ENCODE measurements around the gene SENP6. TPM values are rescaled to one million over a fixed set of nuclear protein-coding genes. Genes with fewer than 3 reads are reported as not detected.
A peak's percentile ranks its signal among the peaks of the same experiment; 100 is the strongest.

The SENP6 gene
- total and polyA plus RNA-seq, 7 donors, result 18.0 to 157 (median 122) TPM

DNA sequence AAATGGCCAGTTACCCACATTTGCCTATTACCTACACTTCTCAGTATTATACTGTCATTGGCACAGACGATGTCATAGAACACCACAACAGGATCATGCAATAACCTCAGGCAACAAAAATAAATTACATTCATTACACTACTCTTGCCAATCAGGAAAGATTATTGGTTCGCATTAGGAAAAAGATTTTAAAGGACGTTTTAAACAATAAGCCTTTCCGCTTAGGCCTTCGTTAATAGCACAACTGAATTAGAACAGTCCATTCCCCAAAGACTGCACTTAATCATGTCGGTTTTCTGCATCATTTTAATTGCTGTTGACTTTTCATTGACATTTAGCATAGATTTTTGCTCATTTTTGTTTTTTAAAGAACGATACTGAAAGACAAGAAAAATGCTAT is 912 bp upstream of the SENP6 start:
- Histone ChIP-seq H3K36me3 (no peaks in the 10 kb centered on the region), H3K27ac (peak overlapping the region; percentile 97 to 98 (median 98)), H3K4me3 (peak overlapping the region in 3 of 4 donors; percentile 66 to 90 (median 87)), H3K9me3 (no peaks in the 10 kb centered on the region), H3K27me3 (no peaks in the 10 kb centered on the region), H3K4me1 (peaks cover 0 to 54% (median 30%) of the 10 kb centered on the region in 4 donors)
- intact Hi-C loops (cut with DNase I), result loop anchor here (5.0 kb wide), 1 partner anchor 318 kb away; the partner anchor contains the start of gene TMEM30A
- no peak for DNase-seq
- 55 to 62% methylated on average over 7 of the region's 7 CpGs for WGBS, 2 donors
- TF ChIP-seq POLR2AphosphoS5 (IDR thresholded peaks at IDR 0.05) (no peak), POLR2A (IDR thresholded peaks at IDR 0.05) (no peak), EP300 (IDR thresholded peaks at IDR 0.05) (no peak)
- TF ChIP-seq, protein P1, sequence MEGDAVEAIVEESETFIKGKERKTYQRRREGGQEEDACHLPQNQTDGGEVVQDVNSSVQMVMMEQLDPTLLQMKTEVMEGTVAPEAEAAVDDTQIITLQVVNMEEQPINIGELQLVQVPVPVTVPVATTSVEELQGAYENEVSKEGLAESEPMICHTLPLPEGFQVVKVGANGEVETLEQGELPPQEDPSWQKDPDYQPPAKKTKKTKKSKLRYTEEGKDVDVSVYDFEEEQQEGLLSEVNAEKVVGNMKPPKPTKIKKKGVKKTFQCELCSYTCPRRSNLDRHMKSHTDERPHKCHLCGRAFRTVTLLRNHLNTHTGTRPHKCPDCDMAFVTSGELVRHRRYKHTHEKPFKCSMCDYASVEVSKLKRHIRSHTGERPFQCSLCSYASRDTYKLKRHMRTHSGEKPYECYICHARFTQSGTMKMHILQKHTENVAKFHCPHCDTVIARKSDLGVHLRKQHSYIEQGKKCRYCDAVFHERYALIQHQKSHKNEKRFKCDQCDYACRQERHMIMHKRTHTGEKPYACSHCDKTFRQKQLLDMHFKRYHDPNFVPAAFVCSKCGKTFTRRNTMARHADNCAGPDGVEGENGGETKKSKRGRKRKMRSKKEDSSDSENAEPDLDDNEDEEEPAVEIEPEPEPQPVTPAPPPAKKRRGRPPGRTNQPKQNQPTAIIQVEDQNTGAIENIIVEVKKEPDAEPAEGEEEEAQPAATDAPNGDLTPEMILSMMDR (IDR thresholded peaks at IDR 0.05), result no peak

DNA sequence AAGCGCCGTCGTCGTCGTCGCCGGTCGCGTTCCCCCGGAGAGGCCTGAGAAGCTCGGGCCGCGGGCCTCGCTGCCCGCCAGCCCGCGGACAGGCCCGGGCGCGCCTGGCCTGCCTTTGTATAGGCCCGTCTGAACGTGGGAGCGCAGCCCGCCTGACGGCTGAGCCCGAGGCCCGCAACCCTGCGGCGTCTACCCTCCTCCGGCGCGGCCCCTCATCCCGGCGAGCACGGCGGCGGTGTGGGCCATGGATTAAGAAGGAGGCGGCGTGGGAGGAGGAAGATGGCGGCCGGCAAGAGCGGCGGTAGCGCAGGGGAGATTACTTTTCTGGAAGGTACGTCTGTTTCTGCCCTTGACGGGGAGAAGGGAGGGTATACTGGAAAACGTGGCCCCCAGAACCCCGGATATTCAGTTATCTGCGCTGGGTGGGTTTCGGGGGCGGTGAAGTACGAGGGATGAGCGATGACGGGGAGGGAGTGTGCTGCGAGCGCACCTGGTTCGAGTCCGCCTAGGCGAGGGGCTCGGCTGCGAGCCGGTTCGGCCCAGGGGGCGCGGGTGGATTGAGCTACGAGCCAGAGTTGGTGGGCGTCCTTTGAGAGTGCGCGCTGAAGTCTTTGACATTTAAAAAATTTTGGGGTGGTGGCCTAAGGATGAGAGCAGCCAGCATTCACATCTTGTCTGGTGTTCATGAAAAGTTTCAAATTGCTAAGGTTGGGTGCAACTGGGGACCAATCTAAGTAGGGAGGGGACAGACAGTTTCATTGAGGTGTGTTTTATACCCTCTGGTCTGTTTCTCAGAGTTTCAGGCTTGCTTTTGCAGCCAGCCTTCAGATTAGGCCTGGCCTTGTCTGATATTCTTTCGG is 796 bp downstream of the SENP6 start:
- peak; percentile 72 for DNase-seq
- H3K36me3 ChIP-seq, result no peaks in the 10 kb centered on the region
- intact Hi-C loops (cut with DNase I), result loop anchor here (5.0 kb wide), 1 partner anchor 320 kb away; the partner anchor contains the start of gene TMEM30A
- H3K4me1 ChIP-seq, result peaks cover 0 to 67% (median 46%) of the 10 kb centered on the region in 4 donors
- no peaks in the 10 kb centered on the region for H3K27me3 ChIP-seq
- H3K4me3 ChIP-seq, result peak overlapping the region; percentile 66 to 94 (median 88)
- no peaks in the 10 kb centered on the region for H3K9me3 ChIP-seq
- WGBS, 2 donors, result 0 to 1% methylated on average over 70 of the region's 70 CpGs
- TF ChIP-seq EP300 (IDR thresholded peaks at IDR 0.05) (no peak), POLR2AphosphoS5 (IDR thresholded peaks at IDR 0.05) (no peak), POLR2A (IDR thresholded peaks at IDR 0.05) (no peak)
- TF ChIP-seq, protein P1 (IDR thresholded peaks at IDR 0.05), result no peak
- peak overlapping the region; percentile 97 to 98 (median 98) for H3K27ac ChIP-seq

DNA sequence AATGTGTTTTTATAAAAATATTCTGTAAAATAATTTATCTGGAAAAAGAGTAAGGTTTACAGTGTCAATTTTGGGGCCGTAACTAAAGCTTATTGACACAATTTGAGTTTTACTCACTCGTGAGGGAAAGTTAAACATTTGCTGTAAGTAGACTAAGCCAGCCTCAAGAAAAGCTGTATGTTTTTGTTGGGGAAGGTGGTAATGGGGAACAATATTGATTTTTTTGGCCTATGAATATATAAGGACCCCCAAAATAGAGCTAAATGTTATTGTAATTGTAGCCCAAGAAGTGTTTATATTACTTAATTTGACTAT is 1.4 kb downstream of the SENP6 start:
- intact Hi-C loops (cut with DNase I), result loop anchor here (5.0 kb wide), 1 partner anchor 321 kb away; the partner anchor contains the start of gene TMEM30A
- Histone ChIP-seq H3K36me3 (no peaks in the 10 kb centered on the region), H3K4me1 (peaks cover 0 to 67% (median 51%) of the 10 kb centered on the region in 4 donors), H3K9me3 (no peaks in the 10 kb centered on the region), H3K27me3 (no peaks in the 10 kb centered on the region), H3K4me3 (peak overlapping the region; percentile 66 to 94 (median 88)), H3K27ac (peak overlapping the region; percentile 97 to 98 (median 98))
- 1 to 2% methylated on average over 2 of the region's 2 CpGs for WGBS, 2 donors
- DNase-seq, result no peak
- TF ChIP-seq, protein P1 (IDR thresholded peaks at IDR 0.05), result no peak
- TF ChIP-seq POLR2A (IDR thresholded peaks at IDR 0.05) (no peak), EP300 (IDR thresholded peaks at IDR 0.05) (no peak), POLR2AphosphoS5 (IDR thresholded peaks at IDR 0.05) (no peak)

DNA sequence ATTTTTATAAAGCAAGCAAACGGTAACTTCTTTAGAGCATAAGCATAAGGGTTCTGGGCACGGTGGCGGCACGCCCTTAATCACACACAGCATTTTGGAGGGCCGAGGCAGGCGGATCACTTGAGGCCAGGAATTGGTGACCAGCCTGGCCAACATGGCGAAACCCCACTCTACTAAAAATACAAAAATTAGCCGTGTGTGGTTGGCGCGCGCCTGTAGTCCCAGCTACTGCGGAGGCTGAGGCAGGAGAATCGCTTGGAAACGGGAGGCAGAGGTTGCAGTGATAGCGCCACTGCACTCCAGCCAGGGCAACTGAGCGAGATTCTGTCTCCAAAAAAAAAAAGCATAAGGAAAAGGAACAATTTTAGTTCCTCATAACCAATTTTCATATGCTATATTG is 2.6 kb downstream of the SENP6 start:
- intact Hi-C loops (cut with DNase I), result loop anchor here (5.0 kb wide), 1 partner anchor 322 kb away; the partner anchor contains the start of gene TMEM30A
- Histone ChIP-seq H3K4me3 (peak overlapping the region in 3 of 4 donors; percentile 66 to 90 (median 87)), H3K27me3 (no peaks in the 10 kb centered on the region), H3K27ac (peak overlapping the region in 3 of 4 donors; percentile 19 to 98 (median 97)), H3K36me3 (no peaks in the 10 kb centered on the region), H3K9me3 (no peaks in the 10 kb centered on the region), H3K4me1 (peaks cover 0 to 74% (median 58%) of the 10 kb centered on the region in 4 donors)
- DNase-seq, result no peak
- WGBS, 2 donors, result 93 to 95% methylated on average over 16 of the region's 16 CpGs
- TF ChIP-seq, protein P1 (IDR thresholded peaks at IDR 0.05), result no peak
- no peak for TF ChIP-seq POLR2AphosphoS5 (IDR thresholded peaks at IDR 0.05)
- no peak for TF ChIP-seq EP300 (IDR thresholded peaks at IDR 0.05)
- TF ChIP-seq POLR2A (IDR thresholded peaks at IDR 0.05), result no peak

Data from sigmoid colon (tissue), 7 donors.